Measurements from ENCODE around the gene SYNM.

DNA sequence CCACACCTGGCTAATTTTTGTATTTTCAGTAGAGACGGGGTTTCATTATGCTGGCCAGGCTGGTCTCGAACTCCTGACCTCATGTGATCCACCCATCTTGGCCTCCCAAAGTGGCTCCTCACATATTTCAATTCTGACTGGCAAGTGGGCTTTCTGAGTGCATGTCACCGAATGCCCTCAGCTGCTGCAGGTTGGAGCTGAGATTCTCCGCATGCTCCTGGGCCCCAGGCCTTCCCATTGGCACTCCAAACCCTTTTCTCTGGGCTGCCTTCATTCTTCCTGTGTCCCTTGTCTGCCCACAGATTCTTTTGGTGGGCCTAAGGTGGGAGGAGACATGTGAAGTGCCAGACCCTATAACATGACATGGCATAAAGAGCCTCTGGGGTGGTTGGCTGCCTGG is 67.3 kb downstream of the SYNM start:
- TF ChIP-seq ZNF274 (IDR thresholded peaks at IDR 0.05; ENCODE audit: low read depth, low read length) (no peak), SUZ12 (IDR thresholded peaks at IDR 0.05; ENCODE audit: extremely low read depth, insufficient read depth, insufficient read length) (no peak), YY1 (IDR thresholded peaks at IDR 0.05; ENCODE audit: insufficient read depth, insufficient read length) (no peak)

All from NT2/D1 (cell line).